HepG2 (cell line): ENCODE data around the gene PIAS3. TPM values are rescaled to one million over a fixed set of nuclear protein-coding genes. Genes with fewer than 3 reads are reported as not detected.

ENCODE experiments used
- ATAC-seq: fragments of 200-7000 bp; cut with Tn5 transposase; 3 replicates; pipeline ENCODE4 v1.9.1; 2020; ENCODE audit warnings: mild to moderate bottlenecking, moderate library complexity
- BruUV-seq: library from RNA; stranded (reverse); fragments of 400-500 nt; replicated peaks from 2 replicates; lab custom pipeline; 2021; lab: Mats Ljungman, UMichigan
- CTCF ChIA-PET: fragments of 300-600 bp; formaldehyde crosslinking; extraction: SDS; loops from one replicate; lab custom pipeline; 2021; ENCODE audit warnings: low total read pairs, inconsistent platforms, low intra/inter-chr PET ratio; lab: Yijun Ruan, JAX
- POLR2A ChIA-PET: fragments of 350-600 bp; sonication (Branson Sonifier 250); formaldehyde crosslinking; loops from one replicate; lab custom pipeline; 2020; ENCODE audit warnings: antibody characterized with exemption, inconsistent platforms; lab: Yijun Ruan, JAX
- DNase-seq: peaks from one replicate; pipeline ENCODE4 v3.0.0-alpha.2; 2015; ENCODE audit warnings: low spot score
- FAIRE-seq: peaks from 3 replicates; lab custom pipeline; 2011; peaks lifted over from hg19 to GRCh38; lab: Jason Lieb, UNC
- H2AFZ ChIP-seq: one replicate; pipeline ENCODE4 v1.6.1; 2011; ENCODE audit warnings: low read length, inconsistent platforms
- H3K27ac ChIP-seq: fragments of 300-600 bp; 3 replicates; pipeline ENCODE4 v1.8.0; 2011; ENCODE audit warnings: mixed run types, mild to moderate bottlenecking, mixed read lengths, low read length, inconsistent platforms; ENCODE audit not compliant: insufficient read depth; ENCODE audit errors: extremely low read length
- H3K27me3 ChIP-seq, 2 experiments: fragments of 200-600 bp in 1 of 2; 2 replicates in 1 of 2; 3 replicates in 1 of 2; pipeline versions ENCODE4 v1.6.0 to v1.8.0; 2011; ENCODE audit warnings: low read length in 2 of 2, mild to moderate bottlenecking in 2 of 2, moderate library complexity in 2 of 2, inconsistent platforms in 1 of 2; ENCODE audit not compliant: insufficient read depth in 2 of 2, control insufficient read depth in 1 of 2
- H3K36me3 ChIP-seq, 2 experiments: fragments of 200-600 bp in 1 of 2; replicated peaks in 1 of 2; 2 replicates in 1 of 2; 3 replicates in 1 of 2; pipeline versions ENCODE4 v1.5.1 to v1.8.0; 2011; ENCODE audit warnings: low read length in 2 of 2, inconsistent platforms in 1 of 2; ENCODE audit not compliant: insufficient read depth in 2 of 2, control insufficient read depth in 1 of 2
- H3K4me1 ChIP-seq: 2 replicates; pipeline ENCODE4 v1.5.1; 2012; ENCODE audit warnings: low read length, inconsistent platforms; ENCODE audit not compliant: insufficient read depth
- H3K4me2 ChIP-seq: 2 replicates; pipeline ENCODE4 v1.6.0; 2011; ENCODE audit warnings: low read depth, low read length, inconsistent platforms
- H3K4me3 ChIP-seq, 3 experiments: fragments of 200-600 bp in 1 of 3; sonication (generic), shearing (Covaris generic) in 1 of 3; replicated peaks in 1 of 3; 2 replicates each; pipeline ENCODE4 v1.5.1; 2011 to 2016; ENCODE audit warnings: low read length in 3 of 3, inconsistent platforms in 2 of 3, low read depth in 2 of 3, mild to moderate bottlenecking in 2 of 3, control low read depth in 1 of 3, mixed read lengths in 1 of 3; ENCODE audit not compliant: insufficient read depth in 1 of 3
- H3K79me2 ChIP-seq: one replicate; pipeline ENCODE4 v1.6.1; 2011; ENCODE audit warnings: low read length, inconsistent platforms; ENCODE audit not compliant: insufficient read depth
- H3K9ac ChIP-seq: 2 replicates; pipeline ENCODE4 v1.6.0; 2011; ENCODE audit warnings: mild to moderate bottlenecking, low read depth, low read length, inconsistent platforms; ENCODE audit not compliant: insufficient read depth
- H3K9me3 ChIP-seq: 2 replicates; pipeline ENCODE4 v1.5.1; 2012; ENCODE audit warnings: mild to moderate bottlenecking, low read length
- H4K20me1 ChIP-seq: 2 replicates; pipeline ENCODE4 v1.6.0; 2011; ENCODE audit warnings: inconsistent platforms, mild to moderate bottlenecking, low read length, moderate library complexity; ENCODE audit not compliant: insufficient read depth
- FOXA3 ChIP-seq: IDR thresholded peaks from 2 replicates; pipeline ENCODE4 v1.6.1; 2016; ENCODE audit warnings: missing genetic modification reagents, missing compliant biosample characterization
- HMG20A ChIP-seq: IDR thresholded peaks from 2 replicates; pipeline ENCODE4 v1.6.1; 2016; ENCODE audit warnings: borderline replicate concordance
- PHF21A ChIP-seq: sonication (generic); formaldehyde crosslinking; IDR thresholded peaks from 2 replicates; pipeline ENCODE4 v1.5.0; 2020; ENCODE audit warnings: mild to moderate bottlenecking, missing genetic modification reagents
- ZFX ChIP-seq: sonication (generic); formaldehyde crosslinking; IDR thresholded peaks from 2 replicates; pipeline ENCODE4 v1.4.0; 2020; ENCODE audit warnings: mild to moderate bottlenecking, low read depth, missing genetic modification reagents, moderate library complexity
- ZMAT3 ChIP-seq: sonication (generic); formaldehyde crosslinking; conservative IDR thresholded peaks from 2 replicates; pipeline ENCODE4 v1.7.0; 2021; ENCODE audit warnings: missing genetic modification reagents
- ZNF33A ChIP-seq: sonication (generic); formaldehyde crosslinking; IDR thresholded peaks from 2 replicates; pipeline ENCODE4 v1.5.1; 2020; ENCODE audit warnings: missing genetic modification reagents, mild to moderate bottlenecking, moderate library complexity, borderline replicate concordance
- ZNF44 ChIP-seq: sonication (generic); formaldehyde crosslinking; IDR thresholded peaks from 2 replicates; pipeline ENCODE4 v1.5.1; 2020; ENCODE audit warnings: mild to moderate bottlenecking, missing genetic modification reagents
- WGBS: methylation state at CpG from one replicate; pipeline ENCODE4 v1.1.6; 2017; ENCODE audit warnings: low lambda C conversion rate; 5-methylcytosine and 5-hydroxymethylcytosine counted together
- in situ Hi-C: cut with HindIII; loops from 2 replicates; pipeline ENCODE4 v1.10.0; 2017; ENCODE audit warnings: low pct_unique_long_range_greater_than_20kb; ENCODE audit not compliant: extremely low pct_ligation_motif_present
- intact Hi-C: fragments of 100-400 bp; cut with micrococcal nuclease; formaldehyde crosslinking; loops from one replicate; pipeline ENCODE4 v1.10.0; 2022; ENCODE audit not compliant: unreplicated experiment
- polyA plus RNA-seq, 8 experiments: library from polyadenylated mRNA; depleted of rRNA in 3 of 8; stranded (reverse) in 7 of 8; unstranded in 1 of 8; fragments of >200 nt; fragmentation: Illumina TruSeq in 4 of 8; extraction: Trizol in 4 of 8; gene quantifications; 2 replicates each; pipeline versions ENCODE4 v1.2.1 to v1.2.3, GENCODE V29; 2011 to 2016; ENCODE audit warnings: low read depth in 4 of 8, missing spikeins in 1 of 8, mixed read lengths in 1 of 8; ENCODE audit not compliant: insufficient read depth in 1 of 8
- total RNA-seq, 5 experiments: library from RNA; depleted of rRNA; stranded (reverse); fragments of >200 nt; fragmentation: Illumina TruSeq; extraction: Trizol; gene quantifications; 2 replicates each; pipeline ENCODE4 v1.2.3, GENCODE V29; 2016; ENCODE audit warnings: low read depth in 1 of 5
- TF ChIP-seq, protein P1 (sequence below): sonication (generic); formaldehyde crosslinking; IDR thresholded peaks from 2 replicates; pipeline ENCODE4 v1.4.0; 2020; ENCODE audit warnings: mild to moderate bottlenecking, low read depth, missing genetic modification reagents
- TF ChIP-seq, protein P2 (sequence below): sonication (generic); formaldehyde crosslinking; IDR thresholded peaks from 2 replicates; pipeline ENCODE4 v1.4.0; 2020; ENCODE audit warnings: mild to moderate bottlenecking, missing genetic modification reagents, borderline replicate concordance
- TF ChIP-seq, protein P3 (sequence below): sonication (generic); formaldehyde crosslinking; IDR thresholded peaks from 2 replicates; pipeline ENCODE4 v1.4.0; 2020; ENCODE audit warnings: missing genetic modification reagents, borderline replicate concordance
- TF ChIP-seq, protein P4 (sequence below): sonication (generic); formaldehyde crosslinking; IDR thresholded peaks from 2 replicates; pipeline ENCODE4 v1.4.0; 2020; ENCODE audit warnings: missing genetic modification reagents
- TF ChIP-seq, protein P5 (sequence below): sonication (generic); formaldehyde crosslinking; conservative IDR thresholded peaks from 2 replicates; pipeline ENCODE4 v1.8.0; 2022; ENCODE audit warnings: missing genetic modification reagents

PIAS3 gene
- total and polyA plus RNA-seq, 2 of the 13 experiments (the other 11 are each of a cell fraction or from before 2014, with no cell fraction given) = 3.7 to 8.0 TPM

DNA sequence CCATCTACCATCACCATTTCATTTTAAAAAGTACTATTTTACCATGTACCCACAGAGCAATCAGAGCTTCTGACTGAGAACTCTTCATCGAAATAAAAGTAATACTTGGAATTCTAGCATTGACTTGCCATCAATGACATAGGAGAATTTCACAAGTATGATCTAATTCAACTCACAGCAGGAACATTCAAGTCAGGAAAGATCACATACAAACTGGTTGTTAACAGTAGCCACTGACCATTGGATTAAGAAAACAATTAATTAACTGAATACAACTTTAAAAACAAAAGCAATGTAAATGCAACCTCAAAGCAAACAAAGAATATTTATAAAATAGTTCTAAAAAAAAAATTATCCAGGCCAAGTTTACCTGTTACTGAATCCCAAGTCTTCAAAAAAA, 53.8 kb downstream of the PIAS3 start:
- DNase-seq (no peak), ATAC-seq (no peak), FAIRE-seq (no peak)
- ChIA-PET POLR2A (no interaction called here), CTCF (no interaction called here)
- no peaks in the 10 kb centered on the region for H3K27me3 ChIP-seq
- no peaks in the 10 kb centered on the region for H3K9me3 ChIP-seq
- H3K36me3 ChIP-seq = peaks cover 0 to 2% of the 10 kb centered on the region in 2 experiments; a peak in 2 of 5 replicates
- no peak overlapping the region for H3K9ac ChIP-seq
- H3K79me2 ChIP-seq = peaks cover 23% of the 10 kb centered on the region
- no peak overlapping the region for H2AFZ ChIP-seq
- intact Hi-C loops = no loop called here
- in situ Hi-C loops = no loop called here
- 97% methylated on average over 1 of the region's 1 CpG for WGBS
- no peak overlapping the region for H3K27ac ChIP-seq
- no peaks in the 10 kb centered on the region for H3K4me1 ChIP-seq
- no peak overlapping the region for H3K4me3 ChIP-seq
- no TSS peak for BruUV-seq
- no peak overlapping the region for H3K4me2 ChIP-seq
- no peaks in the 10 kb centered on the region for H4K20me1 ChIP-seq
- TF ChIP-seq, protein P1, sequence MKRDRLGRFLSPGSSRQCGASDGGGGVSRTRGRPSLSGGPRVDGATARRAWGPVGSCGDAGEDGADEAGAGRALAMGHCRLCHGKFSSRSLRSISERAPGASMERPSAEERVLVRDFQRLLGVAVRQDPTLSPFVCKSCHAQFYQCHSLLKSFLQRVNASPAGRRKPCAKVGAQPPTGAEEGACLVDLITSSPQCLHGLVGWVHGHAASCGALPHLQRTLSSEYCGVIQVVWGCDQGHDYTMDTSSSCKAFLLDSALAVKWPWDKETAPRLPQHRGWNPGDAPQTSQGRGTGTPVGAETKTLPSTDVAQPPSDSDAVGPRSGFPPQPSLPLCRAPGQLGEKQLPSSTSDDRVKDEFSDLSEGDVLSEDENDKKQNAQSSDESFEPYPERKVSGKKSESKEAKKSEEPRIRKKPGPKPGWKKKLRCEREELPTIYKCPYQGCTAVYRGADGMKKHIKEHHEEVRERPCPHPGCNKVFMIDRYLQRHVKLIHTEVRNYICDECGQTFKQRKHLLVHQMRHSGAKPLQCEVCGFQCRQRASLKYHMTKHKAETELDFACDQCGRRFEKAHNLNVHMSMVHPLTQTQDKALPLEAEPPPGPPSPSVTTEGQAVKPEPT = no peak
- no peak for TF ChIP-seq HMG20A
- no peak for TF ChIP-seq ZNF44 (CRISPR knock-in tag)
- TF ChIP-seq, protein P2, sequence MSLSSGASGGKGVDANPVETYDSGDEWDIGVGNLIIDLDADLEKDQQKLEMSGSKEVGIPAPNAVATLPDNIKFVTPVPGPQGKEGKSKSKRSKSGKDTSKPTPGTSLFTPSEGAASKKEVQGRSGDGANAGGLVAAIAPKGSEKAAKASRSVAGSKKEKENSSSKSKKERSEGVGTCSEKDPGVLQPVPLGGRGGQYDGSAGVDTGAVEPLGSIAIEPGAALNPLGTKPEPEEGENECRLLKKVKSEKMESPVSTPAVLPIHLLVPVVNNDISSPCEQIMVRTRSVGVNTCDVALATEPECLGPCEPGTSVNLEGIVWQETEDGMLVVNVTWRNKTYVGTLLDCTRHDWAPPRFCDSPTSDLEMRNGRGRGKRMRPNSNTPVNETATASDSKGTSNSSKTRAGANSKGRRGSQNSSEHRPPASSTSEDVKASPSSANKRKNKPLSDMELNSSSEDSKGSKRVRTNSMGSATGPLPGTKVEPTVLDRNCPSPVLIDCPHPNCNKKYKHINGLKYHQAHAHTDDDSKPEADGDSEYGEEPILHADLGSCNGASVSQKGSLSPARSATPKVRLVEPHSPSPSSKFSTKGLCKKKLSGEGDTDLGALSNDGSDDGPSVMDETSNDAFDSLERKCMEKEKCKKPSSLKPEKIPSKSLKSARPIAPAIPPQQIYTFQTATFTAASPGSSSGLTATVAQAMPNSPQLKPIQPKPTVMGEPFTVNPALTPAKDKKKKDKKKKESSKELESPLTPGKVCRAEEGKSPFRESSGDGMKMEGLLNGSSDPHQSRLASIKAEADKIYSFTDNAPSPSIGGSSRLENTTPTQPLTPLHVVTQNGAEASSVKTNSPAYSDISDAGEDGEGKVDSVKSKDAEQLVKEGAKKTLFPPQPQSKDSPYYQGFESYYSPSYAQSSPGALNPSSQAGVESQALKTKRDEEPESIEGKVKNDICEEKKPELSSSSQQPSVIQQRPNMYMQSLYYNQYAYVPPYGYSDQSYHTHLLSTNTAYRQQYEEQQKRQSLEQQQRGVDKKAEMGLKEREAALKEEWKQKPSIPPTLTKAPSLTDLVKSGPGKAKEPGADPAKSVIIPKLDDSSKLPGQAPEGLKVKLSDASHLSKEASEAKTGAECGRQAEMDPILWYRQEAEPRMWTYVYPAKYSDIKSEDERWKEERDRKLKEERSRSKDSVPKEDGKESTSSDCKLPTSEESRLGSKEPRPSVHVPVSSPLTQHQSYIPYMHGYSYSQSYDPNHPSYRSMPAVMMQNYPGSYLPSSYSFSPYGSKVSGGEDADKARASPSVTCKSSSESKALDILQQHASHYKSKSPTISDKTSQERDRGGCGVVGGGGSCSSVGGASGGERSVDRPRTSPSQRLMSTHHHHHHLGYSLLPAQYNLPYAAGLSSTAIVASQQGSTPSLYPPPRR (CRISPR knock-in tag) = no peak
- no peak for TF ChIP-seq PHF21A (CRISPR knock-in tag)
- TF ChIP-seq, protein P3, sequence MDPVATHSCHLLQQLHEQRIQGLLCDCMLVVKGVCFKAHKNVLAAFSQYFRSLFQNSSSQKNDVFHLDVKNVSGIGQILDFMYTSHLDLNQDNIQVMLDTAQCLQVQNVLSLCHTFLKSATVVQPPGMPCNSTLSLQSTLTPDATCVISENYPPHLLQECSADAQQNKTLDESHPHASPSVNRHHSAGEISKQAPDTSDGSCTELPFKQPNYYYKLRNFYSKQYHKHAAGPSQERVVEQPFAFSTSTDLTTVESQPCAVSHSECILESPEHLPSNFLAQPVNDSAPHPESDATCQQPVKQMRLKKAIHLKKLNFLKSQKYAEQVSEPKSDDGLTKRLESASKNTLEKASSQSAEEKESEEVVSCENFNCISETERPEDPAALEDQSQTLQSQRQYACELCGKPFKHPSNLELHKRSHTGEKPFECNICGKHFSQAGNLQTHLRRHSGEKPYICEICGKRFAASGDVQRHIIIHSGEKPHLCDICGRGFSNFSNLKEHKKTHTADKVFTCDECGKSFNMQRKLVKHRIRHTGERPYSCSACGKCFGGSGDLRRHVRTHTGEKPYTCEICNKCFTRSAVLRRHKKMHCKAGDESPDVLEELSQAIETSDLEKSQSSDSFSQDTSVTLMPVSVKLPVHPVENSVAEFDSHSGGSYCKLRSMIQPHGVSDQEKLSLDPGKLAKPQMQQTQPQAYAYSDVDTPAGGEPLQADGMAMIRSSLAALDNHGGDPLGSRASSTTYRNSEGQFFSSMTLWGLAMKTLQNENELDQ = no peak
- no peak for TF ChIP-seq ZMAT3 (CRISPR knock-in tag)
- no peak for TF ChIP-seq ZNF33A (CRISPR knock-in tag)
- TF ChIP-seq, protein P4, sequence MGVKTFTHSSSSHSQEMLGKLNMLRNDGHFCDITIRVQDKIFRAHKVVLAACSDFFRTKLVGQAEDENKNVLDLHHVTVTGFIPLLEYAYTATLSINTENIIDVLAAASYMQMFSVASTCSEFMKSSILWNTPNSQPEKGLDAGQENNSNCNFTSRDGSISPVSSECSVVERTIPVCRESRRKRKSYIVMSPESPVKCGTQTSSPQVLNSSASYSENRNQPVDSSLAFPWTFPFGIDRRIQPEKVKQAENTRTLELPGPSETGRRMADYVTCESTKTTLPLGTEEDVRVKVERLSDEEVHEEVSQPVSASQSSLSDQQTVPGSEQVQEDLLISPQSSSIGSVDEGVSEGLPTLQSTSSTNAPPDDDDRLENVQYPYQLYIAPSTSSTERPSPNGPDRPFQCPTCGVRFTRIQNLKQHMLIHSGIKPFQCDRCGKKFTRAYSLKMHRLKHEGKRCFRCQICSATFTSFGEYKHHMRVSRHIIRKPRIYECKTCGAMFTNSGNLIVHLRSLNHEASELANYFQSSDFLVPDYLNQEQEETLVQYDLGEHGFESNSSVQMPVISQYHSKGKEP (CRISPR knock-in tag) = no peak
- TF ChIP-seq, protein P5, sequence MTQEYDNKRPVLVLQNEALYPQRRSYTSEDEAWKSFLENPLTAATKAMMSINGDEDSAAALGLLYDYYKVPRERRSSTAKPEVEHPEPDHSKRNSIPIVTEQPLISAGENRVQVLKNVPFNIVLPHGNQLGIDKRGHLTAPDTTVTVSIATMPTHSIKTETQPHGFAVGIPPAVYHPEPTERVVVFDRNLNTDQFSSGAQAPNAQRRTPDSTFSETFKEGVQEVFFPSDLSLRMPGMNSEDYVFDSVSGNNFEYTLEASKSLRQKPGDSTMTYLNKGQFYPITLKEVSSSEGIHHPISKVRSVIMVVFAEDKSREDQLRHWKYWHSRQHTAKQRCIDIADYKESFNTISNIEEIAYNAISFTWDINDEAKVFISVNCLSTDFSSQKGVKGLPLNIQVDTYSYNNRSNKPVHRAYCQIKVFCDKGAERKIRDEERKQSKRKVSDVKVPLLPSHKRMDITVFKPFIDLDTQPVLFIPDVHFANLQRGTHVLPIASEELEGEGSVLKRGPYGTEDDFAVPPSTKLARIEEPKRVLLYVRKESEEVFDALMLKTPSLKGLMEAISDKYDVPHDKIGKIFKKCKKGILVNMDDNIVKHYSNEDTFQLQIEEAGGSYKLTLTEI = no peak
- TF ChIP-seq FOXA3 (CRISPR knock-in tag) = no peak
- TF ChIP-seq ZFX (CRISPR knock-in tag) = no peak
